H1 (cell line): ENCODE measurements around the gene CSGALNACT2. TPM values are rescaled to one million over a fixed set of nuclear protein-coding genes. Genes with fewer than 3 reads are reported as not detected.
A peak's percentile ranks its signal among the peaks of the same experiment; 100 is the strongest.

Experiments used
- CTCF ChIA-PET: fragments of 300-600 bp; sonication (Branson Sonifier 250); formaldehyde crosslinking; loops from one replicate; lab custom pipeline; 2021; ENCODE audit not compliant: partially characterized antibody; lab: Charles Lee
- POLR2A ChIA-PET: fragments of 300-600 bp; sonication (Branson Sonifier 250); formaldehyde crosslinking; loops from one replicate; lab custom pipeline; 2021; ENCODE audit warnings: inconsistent platforms; ENCODE audit not compliant: partially characterized antibody; lab: Charles Lee
- DNase-seq, 2 experiments: peaks; one replicate each; pipeline versions ENCODE4 v3.0.0 to v3.0.0-alpha.2; 2010 to 2022; ENCODE audit warnings: low spot score in 2 of 2, low read depth in 1 of 2, mixed read lengths in 1 of 2
- FAIRE-seq: peaks from 2 replicates; lab custom pipeline; 2011; peaks lifted over from hg19 to GRCh38; lab: Jason Lieb, UNC
- H2AFZ ChIP-seq: 2 replicates; pipeline ENCODE4 v1.8.1; 2012; ENCODE audit warnings: low read length, inconsistent platforms
- H2AK5ac ChIP-seq: 2 replicates; pipeline ENCODE4 v1.6.1; 2013; ENCODE audit warnings: low read depth, low read length
- H2BK120ac ChIP-seq: replicated peaks from 2 replicates; pipeline ENCODE3; 2013; ENCODE audit warnings: low read depth, low read length, inconsistent platforms
- H2BK12ac ChIP-seq: 2 replicates; pipeline ENCODE4 v1.6.1; 2013; ENCODE audit warnings: low read depth, low read length
- H2BK15ac ChIP-seq: 2 replicates; pipeline ENCODE4 v1.6.1; 2013; ENCODE audit warnings: low read length
- H2BK20ac ChIP-seq: 2 replicates; pipeline ENCODE4 v1.6.1; 2013; ENCODE audit warnings: low read length
- H2BK5ac ChIP-seq: 2 replicates; pipeline ENCODE4 v1.6.1; 2013; ENCODE audit warnings: low read depth, low read length
- H3K14ac ChIP-seq: 2 replicates; pipeline ENCODE4 v1.6.1; 2013; ENCODE audit warnings: inconsistent platforms; ENCODE audit not compliant: insufficient read length
- H3K18ac ChIP-seq: 2 replicates; pipeline ENCODE4 v1.6.1; 2013; ENCODE audit warnings: low read length; ENCODE audit errors: extremely low read depth
- H3K23ac ChIP-seq: 2 replicates; pipeline ENCODE4 v1.6.1; 2013; ENCODE audit warnings: inconsistent platforms; ENCODE audit not compliant: insufficient read length
- H3K23me2 ChIP-seq: 2 replicates; pipeline ENCODE4 v1.6.1; 2013; ENCODE audit warnings: low read depth, low read length
- H3K27ac ChIP-seq: 2 replicates; pipeline ENCODE4 v1.6.1; 2011; ENCODE audit warnings: low read depth, low read length, inconsistent platforms
- H3K27me3 ChIP-seq, 4 experiments: replicated peaks in 1 of 4; 1 replicate in 1 of 4; 2 replicates in 3 of 4; pipeline versions ENCODE4 v1.6.1 to v1.8.1; 2011 to 2013; ENCODE audit warnings: low read length in 3 of 4, mild to moderate bottlenecking in 3 of 4, inconsistent platforms in 2 of 4, mixed read lengths in 2 of 4, moderate library complexity in 1 of 4; ENCODE audit not compliant: control insufficient read depth in 3 of 4, insufficient read depth in 3 of 4; ENCODE audit errors: extremely low read depth in 1 of 4
- H3K36me3 ChIP-seq, 4 experiments: 2 replicates each; pipeline versions ENCODE4 v1.6.1 to v1.8.1; 2011 to 2013; ENCODE audit warnings: mild to moderate bottlenecking in 4 of 4, low read length in 3 of 4, moderate library complexity in 2 of 4, control low read depth in 1 of 4, inconsistent platforms in 1 of 4; ENCODE audit not compliant: insufficient read depth in 4 of 4, control insufficient read depth in 2 of 4
- H3K4ac ChIP-seq: replicated peaks from 2 replicates; pipeline ENCODE3; 2013; ENCODE audit warnings: low read length, low read depth, mixed read lengths, inconsistent platforms; ENCODE audit not compliant: insufficient read length
- H3K4me1 ChIP-seq, 4 experiments: replicated peaks in 1 of 4; 1 replicate in 1 of 4; 2 replicates in 3 of 4; pipeline versions ENCODE4 v1.6.1 to v1.8.1; 2011 to 2013; ENCODE audit warnings: low read length in 3 of 4, inconsistent platforms in 2 of 4, mixed read lengths in 1 of 4; ENCODE audit not compliant: insufficient read depth in 4 of 4, control insufficient read depth in 3 of 4
- H3K4me2 ChIP-seq, 2 experiments: 2 replicates each; pipeline versions ENCODE4 v1.6.1 to v1.8.1; 2011 to 2013; ENCODE audit warnings: low read depth in 2 of 2, low read length in 2 of 2, control low read depth in 1 of 2, inconsistent platforms in 1 of 2, mild to moderate bottlenecking in 1 of 2; ENCODE audit not compliant: insufficient read depth in 1 of 2
- H3K4me3 ChIP-seq, 4 experiments: fragments of 200-600, 300-600 bp in 1 of 4; sonication (generic), shearing (Covaris generic), sonication (Bioruptor Twin) in 1 of 4; 2 replicates each; pipeline versions ENCODE4 v1.5.1 to v1.8.1; 2011 to 2016; ENCODE audit warnings: low read length in 4 of 4, low read depth in 3 of 4, control low read depth in 2 of 4, inconsistent platforms in 2 of 4, mild to moderate bottlenecking in 2 of 4, mixed read lengths in 1 of 4, moderate library complexity in 1 of 4; ENCODE audit not compliant: insufficient read depth in 2 of 4; ENCODE audit errors: extremely low read depth in 1 of 4
- H3K56ac ChIP-seq: replicated peaks from 2 replicates; pipeline ENCODE3; 2013; ENCODE audit warnings: low read depth, mild to moderate bottlenecking, mixed read lengths, low read length, inconsistent platforms; ENCODE audit not compliant: insufficient read length
- H3K79me1 ChIP-seq: 2 replicates; pipeline ENCODE4 v1.6.1; 2013; ENCODE audit warnings: low read depth, low read length, control low read depth
- H3K79me2 ChIP-seq, 2 experiments: 2 replicates each; pipeline versions ENCODE4 v1.6.1 to v1.8.1; 2012 to 2013; ENCODE audit warnings: low read length in 2 of 2, mild to moderate bottlenecking in 2 of 2, inconsistent platforms in 1 of 2; ENCODE audit not compliant: insufficient read depth in 2 of 2, control insufficient read depth in 1 of 2
- H3K9ac ChIP-seq, 4 experiments: replicated peaks in 1 of 4; 1 replicate in 1 of 4; 2 replicates in 3 of 4; pipeline versions ENCODE4 v1.6.1 to v1.8.1; 2011 to 2013; ENCODE audit warnings: low read depth in 3 of 4, low read length in 3 of 4, control low read depth in 2 of 4, mild to moderate bottlenecking in 2 of 4, moderate library complexity in 2 of 4, inconsistent platforms in 1 of 4; ENCODE audit errors: extremely low read depth in 1 of 4
- H3K9me3 ChIP-seq, 2 experiments: 2 replicates each; pipeline versions ENCODE4 v1.6.1 to v1.8.1; 2012 to 2013; ENCODE audit warnings: mild to moderate bottlenecking in 2 of 2, moderate library complexity in 2 of 2, control low read depth in 1 of 2, inconsistent platforms in 1 of 2, low read depth in 1 of 2, low read length in 1 of 2, mixed read lengths in 1 of 2; ENCODE audit not compliant: insufficient read depth in 2 of 2
- H4K20me1 ChIP-seq, 2 experiments: replicated peaks in 1 of 2; 2 replicates each; pipeline versions ENCODE3 to v1.8.1; 2011 to 2013; ENCODE audit warnings: inconsistent platforms in 2 of 2, low read length in 2 of 2, mild to moderate bottlenecking in 1 of 2; ENCODE audit not compliant: insufficient read depth in 2 of 2, control insufficient read depth in 1 of 2
- H4K5ac ChIP-seq: 2 replicates; pipeline ENCODE4 v1.6.1; 2013; ENCODE audit warnings: low read length, low read depth, mixed read lengths, inconsistent platforms; ENCODE audit not compliant: insufficient read length
- H4K8ac ChIP-seq: 2 replicates; pipeline ENCODE4 v1.8.0; 2013; ENCODE audit warnings: mild to moderate bottlenecking, moderate library complexity, low read length, inconsistent platforms; ENCODE audit not compliant: insufficient read depth; ENCODE audit errors: extremely low read depth
- H4K91ac ChIP-seq: replicated peaks from 2 replicates; pipeline ENCODE3; 2013; ENCODE audit warnings: low read length, mixed read lengths, inconsistent platforms; ENCODE audit not compliant: insufficient read length
- CTCF ChIP-seq, 3 experiments: IDR thresholded peaks; 1 replicate in 2 of 3; 2 replicates in 1 of 3; pipeline versions ENCODE4 v1.5.1 to v1.6.1; 2011; ENCODE audit warnings: low read length in 3 of 3, mild to moderate bottlenecking in 3 of 3, inconsistent platforms in 2 of 3, low read depth in 1 of 3, moderate library complexity in 1 of 3; ENCODE audit not compliant: insufficient read depth in 1 of 3; ENCODE audit errors: control extremely low read depth in 1 of 3
- EP300 ChIP-seq, 2 experiments: IDR thresholded peaks; 1 replicate in 1 of 2; 2 replicates in 1 of 2; pipeline ENCODE4 v1.6.1; 2011 to 2012; ENCODE audit warnings: low read depth in 2 of 2, low read length in 2 of 2, mild to moderate bottlenecking in 2 of 2, borderline replicate concordance in 1 of 2, inconsistent platforms in 1 of 2, moderate library complexity in 1 of 2
- JUND ChIP-seq: IDR thresholded peaks from 2 replicates; pipeline ENCODE4 v1.6.1; 2011; ENCODE audit warnings: mild to moderate bottlenecking, improper control_type of control experiment, low read length
- NANOG ChIP-seq: IDR thresholded peaks from 2 replicates; pipeline ENCODE4 v1.6.1; 2011; ENCODE audit warnings: low read length, low read depth, mild to moderate bottlenecking, inconsistent platforms; ENCODE audit not compliant: insufficient read depth, poor library complexity, severe bottlenecking
- RXRA ChIP-seq: IDR thresholded peaks from 2 replicates; pipeline ENCODE4 v1.6.1; 2011; ENCODE audit warnings: low read depth, mild to moderate bottlenecking, low read length, moderate library complexity; ENCODE audit not compliant: insufficient read depth
- SAP30 ChIP-seq: fragments of 300-600 bp; sonication (generic); IDR thresholded peaks from 2 replicates; pipeline ENCODE4 v1.7.1; 2012; ENCODE audit warnings: low read length, moderate library complexity, mild to moderate bottlenecking, inconsistent platforms; ENCODE audit not compliant: insufficient read depth, insufficient replicate concordance
- ZNF274 ChIP-seq: IDR thresholded peaks from 2 replicates; pipeline ENCODE4 v1.7.0; 2012; ENCODE audit warnings: low read length, borderline replicate concordance; ENCODE audit errors: extremely low read depth
- WGBS, 2 experiments: shearing (Covaris generic) in 1 of 2; methylation state at CpG; one replicate each; pipeline versions ENCODE4 v1.1.6 to v1.1.7; 2013 to 2015; ENCODE audit warnings: low lambda C conversion rate in 2 of 2, mixed read lengths in 2 of 2, inconsistent platforms in 1 of 2, low coverage in 1 of 2, missing lambda C conversion rate in 1 of 2; ENCODE audit not compliant: insufficient replicate concordance in 2 of 2, insufficient coverage in 1 of 2, insufficient read length in 1 of 2; ENCODE audit errors: extremely low coverage in 1 of 2, missing lambda C conversion rate in 1 of 2; 5-methylcytosine and 5-hydroxymethylcytosine counted together
- polyA plus RNA-seq, 7 experiments: library from polyadenylated mRNA; depleted of rRNA in 3 of 7; stranded (reverse) in 5 of 7; unstranded in 2 of 7; fragments of >200 nt in 5 of 7; fragments of 200-250 nt in 2 of 7; gene quantifications; 1 replicate in 5 of 7; 2 replicates in 1 of 7; 4 replicates in 1 of 7; pipeline versions ENCODE4 v1.2.1 to v1.2.3, GENCODE V29; 2011 to 2013; ENCODE audit warnings: missing spikeins in 2 of 7, mixed read lengths in 2 of 7
- total RNA-seq: library from RNA; stranded (reverse); fragmentation: NEBNext Ultra II Directional; extraction: Animal tissue kit (Norgen Biotek cat#: 25700); gene quantifications from 2 replicates; pipeline ENCODE4 v1.2.1, GENCODE V29; 2021

Gene CSGALNACT2
- total and polyA plus RNA-seq, 2 of the 8 experiments (the other 6 are each of a cell fraction or from before 2014, with no cell fraction given) = 2.6 to 5.3 TPM

DNA sequence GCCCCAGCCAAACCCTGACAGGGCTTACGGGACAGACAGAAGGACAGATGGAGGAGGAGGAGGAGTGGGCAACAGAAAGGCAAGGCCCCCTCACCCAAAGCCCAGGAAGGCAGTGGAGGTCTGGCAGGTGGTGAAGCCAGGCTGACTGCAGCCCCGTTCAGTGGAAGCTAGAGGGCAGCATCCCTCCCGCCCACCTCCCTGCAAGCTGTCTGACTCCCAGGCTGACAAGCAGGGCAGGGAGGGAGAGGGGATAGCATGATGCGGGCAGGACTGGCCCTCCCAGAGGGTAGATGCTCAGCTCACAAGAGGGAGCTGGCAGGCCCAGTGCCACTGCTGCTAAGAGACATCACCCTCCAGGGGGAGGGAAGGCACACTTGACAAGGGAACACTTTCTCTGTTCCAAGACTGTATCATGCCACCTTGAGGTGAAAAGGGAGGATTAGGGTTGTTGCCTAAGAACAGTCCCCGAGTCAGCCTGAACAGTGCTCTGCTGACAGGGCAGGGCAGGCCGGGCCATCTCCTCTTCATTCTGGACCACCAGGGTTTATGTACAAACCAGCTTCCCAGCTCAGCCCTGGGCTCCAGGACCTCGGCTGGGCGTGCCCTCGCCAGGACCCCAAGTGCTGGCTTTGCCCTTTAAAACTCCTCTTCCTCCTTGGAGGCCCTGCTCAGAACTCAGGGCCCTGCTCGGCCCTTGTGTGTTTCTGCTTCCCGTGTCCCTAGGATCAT is 66.9 kb downstream of the CSGALNACT2 start:
- Histone ChIP-seq H3K9ac (no peak overlapping the region), H3K4me1 (peaks cover 0 to 10% (median 4%) of the 10 kb centered on the region in 4 experiments; a peak in 5 of 7 replicates), H3K4me3 (no peak overlapping the region), H2AK5ac (no peak overlapping the region), H3K27me3 (no peaks in the 10 kb centered on the region), H3K18ac (no peak overlapping the region; the same call in 1 of the 2 replicates), H2BK15ac (peak overlapping the region; percentile 81; the same call in 1 of the 2 replicates), H2BK12ac (peak overlapping the region; percentile 23; the same call in 1 of the 2 replicates), H2AFZ (no peak overlapping the region), H3K4ac (no peak overlapping the region), H3K27ac (no peak overlapping the region), H4K20me1 (peaks cover 1 to 13% of the 10 kb centered on the region in 2 experiments), H3K9me3 (no peaks in the 10 kb centered on the region), H2BK120ac (no peak overlapping the region), H3K56ac (no peak overlapping the region), H3K79me2 (no peaks in the 10 kb centered on the region; a peak in 1 of 4 replicates), H3K4me2 (no peak overlapping the region), H3K79me1 (no peaks in the 10 kb centered on the region), H4K8ac (no peak overlapping the region), H2BK20ac (no peak overlapping the region), H2BK5ac (no peak overlapping the region; the same call in 1 of the 2 replicates), H4K5ac (no peak overlapping the region), H3K23ac (no peak overlapping the region), H3K23me2 (peaks cover 5% of the 10 kb centered on the region; the same call in 1 of the 2 replicates), H3K14ac (no peak overlapping the region), H3K36me3 (peaks cover 0 to 6% (median 5%) of the 10 kb centered on the region in 4 experiments; a peak in 5 of 8 replicates), H4K91ac (no peak overlapping the region)
- CTCF ChIA-PET = interaction anchor here (0.8 to 8.1 kb wide), 36 partner anchors 9 to 433 kb away, joined by 3 to 159 read pairs (median 6); no protein-coding TSS in a partner anchor
- FAIRE-seq (peak; percentile 58), DNase-seq (peak in 1 of 2 experiments; percentile 74)
- WGBS, 2 experiments = 62% methylated on average over 11 of the region's 11 CpGs; no CpG with 5 or more reads in 1 of the 2 experiments
- POLR2A ChIA-PET = no interaction called here
- TF ChIP-seq CTCF (IDR thresholded peaks at IDR 0.05; ENCODE audit: control extremely low read depth in 1 of 3, insufficient read depth in 1 of 3, low read depth in 1 of 3, low read length in 3 of 3) = peak in 2 of 3 experiments; percentile 90 to 92; a peak in 3 of 4 replicates
- TF ChIP-seq NANOG = no peak
- no peak for TF ChIP-seq RXRA
- 0 out of 2 replicates have a peak, but pooled peaks have one; percentile 10 for TF ChIP-seq JUND
- no peak for TF ChIP-seq ZNF274
- TF ChIP-seq SAP30 = no peak
- no peak for TF ChIP-seq EP300 (IDR thresholded peaks at IDR 0.05; ENCODE audit: borderline replicate concordance in 1 of 2, low read depth in 2 of 2, low read length in 2 of 2)
